SU-DHL-6 (cell line): ENCODE results near the gene MPC2.

Experiments used
- H2AFZ ChIP-seq: fragments of 200-600 bp; sonication (generic); 2 replicates; pipeline ENCODE4 v1.6.1; 2014; ENCODE audit warnings: low read depth, mild to moderate bottlenecking, moderate library complexity, mixed read lengths, antibody characterized with exemption, low read length; ENCODE audit not compliant: severe bottlenecking
- H3F3A ChIP-seq: fragments of 200-600 bp; shearing (Covaris generic); 2 replicates; pipeline ENCODE4 v1.6.0; 2016; ENCODE audit warnings: antibody characterized with exemption, mild to moderate bottlenecking; ENCODE audit not compliant: insufficient read depth
- H3K27ac ChIP-seq: fragments of 200-600 bp; sonication (generic); 2 replicates; pipeline ENCODE4 v1.5.1; 2016; ENCODE audit warnings: low read depth, mild to moderate bottlenecking, low read length, moderate library complexity, mixed read lengths
- H3K27me3 ChIP-seq: fragments of 200-600 bp; sonication (generic), shearing (Covaris generic); 2 replicates; pipeline ENCODE4 v1.6.0; 2014; ENCODE audit warnings: mild to moderate bottlenecking, low read length
- H3K36me3 ChIP-seq: fragments of 200-600 bp; sonication (generic); 2 replicates; pipeline ENCODE4 v1.6.1; 2014; ENCODE audit warnings: mild to moderate bottlenecking, low read length, mixed read lengths
- H3K4me2 ChIP-seq: fragments of 300-600, 200-600 bp; shearing (Covaris generic), sonication (generic); 2 replicates; pipeline ENCODE4 v1.6.0; 2014; ENCODE audit warnings: low read length, low read depth, mild to moderate bottlenecking; ENCODE audit not compliant: poor library complexity, severe bottlenecking
- H3K4me3 ChIP-seq: fragments of 200-600 bp; sonication (generic); 2 replicates; pipeline ENCODE4 v1.5.1; 2014; ENCODE audit warnings: antibody characterized with exemption, low read length, mild to moderate bottlenecking, mixed read lengths; ENCODE audit not compliant: insufficient read depth, poor library complexity, severe bottlenecking
- H3K79me2 ChIP-seq: fragments of 200-600 bp; sonication (generic); 2 replicates; pipeline ENCODE4 v1.6.1; 2014; ENCODE audit warnings: mild to moderate bottlenecking, low read length, moderate library complexity; ENCODE audit not compliant: insufficient read depth
- H3K9ac ChIP-seq: fragments of 200-600 bp; sonication (generic); 2 replicates; pipeline ENCODE4 v1.7.0; 2014; ENCODE audit warnings: mild to moderate bottlenecking, low read length
- H3K9me2 ChIP-seq: fragments of 200-600 bp; sonication (generic); replicated peaks from 2 replicates; pipeline ENCODE4 v1.6.1; 2014; ENCODE audit warnings: low read length; ENCODE audit not compliant: insufficient read depth
- H3K9me3 ChIP-seq: fragments of 200-600 bp; sonication (generic); 2 replicates; pipeline ENCODE4 v1.6.1; 2014; ENCODE audit warnings: low read length, mixed read lengths; ENCODE audit not compliant: insufficient read depth
- H4K20me1 ChIP-seq: fragments of 200-600 bp; sonication (generic); 2 replicates; pipeline ENCODE4 v1.6.1; 2014; ENCODE audit warnings: low read depth, mild to moderate bottlenecking, antibody characterized with exemption, low read length, moderate library complexity, mixed read lengths
- EZH2phosphoT487 ChIP-seq: fragments of 200-600 bp; sonication (generic), shearing (Covaris generic); conservative IDR thresholded peaks from 2 replicates; pipeline ENCODE4 v1.6.1; 2018; ENCODE audit warnings: mild to moderate bottlenecking, antibody characterized with exemption, low read length, moderate library complexity, mixed read lengths
- TF ChIP-seq, protein P1 (sequence below): fragments of 200-600 bp; sonication (generic); IDR thresholded peaks from one replicate; pipeline ENCODE4 v1.5.1; 2017; ENCODE audit warnings: antibody characterized with exemption, mild to moderate bottlenecking, low read length, moderate library complexity; ENCODE audit not compliant: insufficient read depth, poor library complexity, severe bottlenecking

Gene MPC2

DNA sequence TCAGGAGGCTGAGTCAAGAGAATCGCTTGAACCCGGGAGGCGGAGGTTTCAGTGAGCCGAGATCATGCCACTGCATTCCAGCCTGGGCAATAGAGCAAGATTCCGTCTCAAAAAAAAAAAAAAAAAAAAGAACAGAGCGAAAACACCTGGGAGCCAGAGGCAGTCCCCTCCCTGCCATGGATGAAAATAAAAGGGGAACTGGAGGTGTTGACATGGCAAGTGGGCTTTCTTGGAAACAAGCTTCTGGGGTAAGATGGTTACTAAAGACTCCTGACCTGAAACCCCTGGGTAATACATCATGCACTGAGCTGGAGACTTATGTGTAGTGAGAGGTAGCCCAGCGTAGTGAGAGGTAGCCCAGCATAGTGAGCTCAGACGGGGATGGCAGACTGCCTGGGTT lies 54.5 kb downstream of the MPC2 start:
- no peak overlapping the region for H2AFZ ChIP-seq
- TF ChIP-seq, protein P1, sequence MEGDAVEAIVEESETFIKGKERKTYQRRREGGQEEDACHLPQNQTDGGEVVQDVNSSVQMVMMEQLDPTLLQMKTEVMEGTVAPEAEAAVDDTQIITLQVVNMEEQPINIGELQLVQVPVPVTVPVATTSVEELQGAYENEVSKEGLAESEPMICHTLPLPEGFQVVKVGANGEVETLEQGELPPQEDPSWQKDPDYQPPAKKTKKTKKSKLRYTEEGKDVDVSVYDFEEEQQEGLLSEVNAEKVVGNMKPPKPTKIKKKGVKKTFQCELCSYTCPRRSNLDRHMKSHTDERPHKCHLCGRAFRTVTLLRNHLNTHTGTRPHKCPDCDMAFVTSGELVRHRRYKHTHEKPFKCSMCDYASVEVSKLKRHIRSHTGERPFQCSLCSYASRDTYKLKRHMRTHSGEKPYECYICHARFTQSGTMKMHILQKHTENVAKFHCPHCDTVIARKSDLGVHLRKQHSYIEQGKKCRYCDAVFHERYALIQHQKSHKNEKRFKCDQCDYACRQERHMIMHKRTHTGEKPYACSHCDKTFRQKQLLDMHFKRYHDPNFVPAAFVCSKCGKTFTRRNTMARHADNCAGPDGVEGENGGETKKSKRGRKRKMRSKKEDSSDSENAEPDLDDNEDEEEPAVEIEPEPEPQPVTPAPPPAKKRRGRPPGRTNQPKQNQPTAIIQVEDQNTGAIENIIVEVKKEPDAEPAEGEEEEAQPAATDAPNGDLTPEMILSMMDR: no peak
- TF ChIP-seq EZH2phosphoT487: no peak
- H3K27me3 ChIP-seq: no peaks in the 10 kb centered on the region
- no peaks in the 10 kb centered on the region for H3K9me3 ChIP-seq
- H3K27ac ChIP-seq: no peak overlapping the region
- H4K20me1 ChIP-seq: no peaks in the 10 kb centered on the region
- H3K4me3 ChIP-seq: no peak overlapping the region
- no peaks in the 10 kb centered on the region for H3K36me3 ChIP-seq
- no peak overlapping the region for H3K9ac ChIP-seq
- no peaks in the 10 kb centered on the region for H3F3A ChIP-seq
- no peaks in the 10 kb centered on the region for H3K9me2 ChIP-seq
- H3K4me2 ChIP-seq: no peak overlapping the region
- no peaks in the 10 kb centered on the region for H3K79me2 ChIP-seq

GRCh38 chr1:167881786-167882185 lies 55.1 kb downstream of the MPC2 start:
- Histone ChIP-seq H3F3A (no peaks in the 10 kb centered on the region), H3K9me2 (no peaks in the 10 kb centered on the region), H3K27me3 (no peaks in the 10 kb centered on the region), H2AFZ (no peak overlapping the region), H4K20me1 (no peaks in the 10 kb centered on the region), H3K36me3 (no peaks in the 10 kb centered on the region), H3K9ac (no peak overlapping the region), H3K79me2 (no peaks in the 10 kb centered on the region), H3K4me2 (no peak overlapping the region), H3K9me3 (no peaks in the 10 kb centered on the region), H3K27ac (no peak overlapping the region), H3K4me3 (no peak overlapping the region)
- TF ChIP-seq, protein P1: no peak
- TF ChIP-seq EZH2phosphoT487: no peak

- H3F3A ChIP-seq: no peaks in the 10 kb centered on the region
- no peak overlapping the region for H2AFZ ChIP-seq
- H3K36me3 ChIP-seq: no peaks in the 10 kb centered on the region
- H3K27me3 ChIP-seq: no peaks in the 10 kb centered on the region
- H3K9ac ChIP-seq: no peak overlapping the region
- H4K20me1 ChIP-seq: no peaks in the 10 kb centered on the region
- H3K4me2 ChIP-seq: no peak overlapping the region
- TF ChIP-seq, protein P1: no peak
- TF ChIP-seq EZH2phosphoT487: no peak
- no peak overlapping the region for H3K4me3 ChIP-seq
- H3K27ac ChIP-seq: no peak overlapping the region
- no peaks in the 10 kb centered on the region for H3K79me2 ChIP-seq
- no peaks in the 10 kb centered on the region for H3K9me2 ChIP-seq
- H3K9me3 ChIP-seq: no peaks in the 10 kb centered on the region
These were observed 55.8 kb downstream of the MPC2 start for GRCh38 chr1:167881069-167881468.

- H3K27ac ChIP-seq: no peak overlapping the region
- TF ChIP-seq, protein P1: no peak
- TF ChIP-seq EZH2phosphoT487: no peak
- no peaks in the 10 kb centered on the region for H3K9me3 ChIP-seq
- no peaks in the 10 kb centered on the region for H3K27me3 ChIP-seq
- H2AFZ ChIP-seq: no peak overlapping the region
- H3K9ac ChIP-seq: no peak overlapping the region
- no peaks in the 10 kb centered on the region for H3K79me2 ChIP-seq
- no peaks in the 10 kb centered on the region for H4K20me1 ChIP-seq
- H3K36me3 ChIP-seq: no peaks in the 10 kb centered on the region
- H3F3A ChIP-seq: no peaks in the 10 kb centered on the region
- H3K4me2 ChIP-seq: no peak overlapping the region
- H3K9me2 ChIP-seq: no peaks in the 10 kb centered on the region
- no peak overlapping the region for H3K4me3 ChIP-seq
These were observed 56.3 kb downstream of the MPC2 start for GRCh38 chr1:167880580-167881021.
